K562 (cell line): ENCODE data around the gene ZFYVE1.

Source experiments
- ATF2 ChIP-seq: sonication (generic); formaldehyde crosslinking; IDR thresholded peaks from 2 replicates; pipeline ENCODE4 v1.8.1; 2022; ENCODE audit warnings: missing genetic modification reagents
- CTCF ChIP-seq, 3 experiments: IDR thresholded peaks in 2 of 3; conservative IDR thresholded peaks in 1 of 3; 2 replicates each; pipeline ENCODE4 v1.5.1; 2011 to 2012; ENCODE audit warnings: low read length in 3 of 3, mild to moderate bottlenecking in 3 of 3, control low read depth in 2 of 3, improper control_type of control experiment in 1 of 3, inconsistent platforms in 1 of 3, low read depth in 1 of 3, mixed read lengths in 1 of 3, moderate library complexity in 1 of 3; ENCODE audit not compliant: insufficient read depth in 2 of 3
- EZH2 ChIP-seq: IDR thresholded peaks from 2 replicates; pipeline ENCODE4 v1.6.1; 2012; ENCODE audit warnings: low read depth, mild to moderate bottlenecking, inconsistent platforms, low read length, borderline replicate concordance
- FOXA3 ChIP-seq, 2 experiments: fragments of 450-650 bp in 1 of 2; sonication (generic) in 1 of 2; formaldehyde crosslinking; IDR thresholded peaks in 1 of 2; conservative IDR thresholded peaks in 1 of 2; 2 replicates each; pipeline versions ENCODE4 v1.4.0 to v1.8.0; 2020 to 2022; ENCODE audit warnings: mild to moderate bottlenecking in 2 of 2, missing genetic modification reagents in 1 of 2
- IRF1 ChIP-seq: sonication (generic); formaldehyde crosslinking; IDR thresholded peaks from 2 replicates; pipeline ENCODE4 v1.8.0; 2022; ENCODE audit warnings: missing genetic modification reagents, mild to moderate bottlenecking, borderline replicate concordance
- PRPF4 ChIP-seq: fragments of 200-400 bp; formaldehyde crosslinking; IDR thresholded peaks from one replicate; pipeline ENCODE4 v1.6.1; 2017; ENCODE audit warnings: low read length, low read depth, mild to moderate bottlenecking; ENCODE audit not compliant: insufficient read depth, poor library complexity, severe bottlenecking
- RHOXF2B ChIP-seq: fragments of 250-450 bp; sonication (Bioruptor Pico); conservative IDR thresholded peaks from 2 replicates; pipeline ENCODE4 v1.5.1; 2021
- SMARCE1 ChIP-seq: fragments of 450-650 bp; IDR thresholded peaks from 2 replicates; pipeline ENCODE4 v1.7.1; 2016; ENCODE audit warnings: mild to moderate bottlenecking
- TAF1 ChIP-seq: IDR thresholded peaks from 2 replicates; pipeline ENCODE4 v1.6.1; 2011; ENCODE audit warnings: mild to moderate bottlenecking, low read length, moderate library complexity; ENCODE audit not compliant: insufficient read depth, control insufficient read depth, severe bottlenecking; ENCODE audit errors: extremely low read depth
- ZBTB33 ChIP-seq: sonication (generic); formaldehyde crosslinking; IDR thresholded peaks from 2 replicates; pipeline ENCODE4 v1.8.1; 2023; ENCODE audit warnings: mild to moderate bottlenecking, missing genetic modification reagents

GRCh38 chr14:72943876-72944430, 83.0 kb downstream of the ZFYVE1 start:
- TF ChIP-seq FOXA3 (CRISPR knock-in tag; conservative IDR thresholded peaks at IDR 0.05 in 1 of 2, IDR thresholded peaks at IDR 0.05 in 1 of 2): no peak
- TF ChIP-seq PRPF4: no peak
- TF ChIP-seq ATF2 (CRISPR knock-in tag): no peak
- TF ChIP-seq CTCF (IDR thresholded peaks at IDR 0.05 in 2 of 3, conservative IDR thresholded peaks at IDR 0.05 in 1 of 3; ENCODE audit: insufficient read depth in 2 of 3, low read depth in 1 of 3, low read length in 3 of 3): no peak
- no peak for TF ChIP-seq TAF1
- TF ChIP-seq RHOXF2B: no peak
- TF ChIP-seq SMARCE1: no peak
- TF ChIP-seq ZBTB33 (CRISPR knock-in tag): no peak
- TF ChIP-seq EZH2: no peak
- no peak for TF ChIP-seq IRF1 (CRISPR knock-in tag)
